Hepatic stellate cell (primary cell): ENCODE data around the gene ARL13A.
"Not testable (repeated sequence)": the region's sequence is repeated elsewhere in the genome, so short reads cannot be mapped to it uniquely, and the experiment has no call there.

Experiments
- DNase-seq: peaks from one replicate; pipeline ENCODE4 v3.0.0; 2011; ENCODE audit warnings: low spot score

ARL13A gene

GRCh38 chrX:100969408-100969807, at the start of gene ARL13A:
TSS of gene ARL13A (plus strand) at chrX:100969708. CDS start at chrX:100973690, 3,982 bp downstream.
- no peak for DNase-seq

GRCh38 chrX:100924375-100924774, 45.1 kb upstream of the ARL13A start:
- no peak for DNase-seq

- DNase-seq: no peak
These were observed 43.1 kb upstream of the ARL13A start for GRCh38 chrX:100926453-100926852.

- peak; percentile 22 for DNase-seq
These were observed 40.6 kb upstream of the ARL13A start, which contains the start of gene XKRX for GRCh38 chrX:100928660-100929613. TSS of gene XKRX (minus strand) at chrX:100928917. CDS start at chrX:100928304, 613 bp downstream.

GRCh38 chrX:100931218-100931924, 38.1 kb upstream of the ARL13A start:
- no peak for DNase-seq

- DNase-seq: no peak
These were observed 37.6 kb upstream of the ARL13A start for GRCh38 chrX:100931925-100932285.

- no peak for DNase-seq
These were observed 33.7 kb upstream of the ARL13A start for GRCh38 chrX:100935767-100936166.

GRCh38 chrX:100939333-100939732, 30.2 kb upstream of the ARL13A start:
- no peak for DNase-seq

- no peak for DNase-seq
These were observed 24.9 kb upstream of the ARL13A start for GRCh38 chrX:100944601-100945000.

GRCh38 chrX:100946299-100946927, 23.1 kb upstream of the ARL13A start:
- no peak for DNase-seq

GRCh38 chrX:100948557-100948956, 21.0 kb upstream of the ARL13A start:
- no peak for DNase-seq

- no peak for DNase-seq
These were observed 6.7 kb upstream of the ARL13A start for GRCh38 chrX:100962811-100963210.

- no peak for DNase-seq
These were observed 5.1 kb upstream of the ARL13A start for GRCh38 chrX:100964362-100964761.

GRCh38 chrX:100969936-100970335, 428 bp downstream of the ARL13A start:
- no peak for DNase-seq

GRCh38 chrX:100973411-100973810, 3.9 kb downstream of the ARL13A start:
- no peak for DNase-seq

- no peak for DNase-seq
These were observed 5.7 kb downstream of the ARL13A start for GRCh38 chrX:100975212-100975611.

- DNase-seq: no peak
These were observed 6.7 kb downstream of the ARL13A start for GRCh38 chrX:100976211-100976610.

- no peak for DNase-seq
These were observed 10.5 kb downstream of the ARL13A start for GRCh38 chrX:100979881-100980607.

GRCh38 chrX:100980608-100981497, 11.3 kb downstream of the ARL13A start:
- DNase-seq: peak; percentile 29

GRCh38 chrX:100981498-100981845, 12.0 kb downstream of the ARL13A start:
- not testable (repeated sequence) for DNase-seq

- DNase-seq: no peak
These were observed 15.3 kb downstream of the ARL13A start for GRCh38 chrX:100984818-100985217.
